ENCODE results near the gene PCDHAC2. TPM values are rescaled to one million over a fixed set of nuclear protein-coding genes. Genes with fewer than 3 reads are reported as not detected.

PCDHAC2 gene
- total and polyA plus RNA-seq, 9 of the 15 experiments (the other 6 are each of a cell fraction or from before 2014, with no cell fraction given) = 0.03 TPM; not detected in 8

DNA sequence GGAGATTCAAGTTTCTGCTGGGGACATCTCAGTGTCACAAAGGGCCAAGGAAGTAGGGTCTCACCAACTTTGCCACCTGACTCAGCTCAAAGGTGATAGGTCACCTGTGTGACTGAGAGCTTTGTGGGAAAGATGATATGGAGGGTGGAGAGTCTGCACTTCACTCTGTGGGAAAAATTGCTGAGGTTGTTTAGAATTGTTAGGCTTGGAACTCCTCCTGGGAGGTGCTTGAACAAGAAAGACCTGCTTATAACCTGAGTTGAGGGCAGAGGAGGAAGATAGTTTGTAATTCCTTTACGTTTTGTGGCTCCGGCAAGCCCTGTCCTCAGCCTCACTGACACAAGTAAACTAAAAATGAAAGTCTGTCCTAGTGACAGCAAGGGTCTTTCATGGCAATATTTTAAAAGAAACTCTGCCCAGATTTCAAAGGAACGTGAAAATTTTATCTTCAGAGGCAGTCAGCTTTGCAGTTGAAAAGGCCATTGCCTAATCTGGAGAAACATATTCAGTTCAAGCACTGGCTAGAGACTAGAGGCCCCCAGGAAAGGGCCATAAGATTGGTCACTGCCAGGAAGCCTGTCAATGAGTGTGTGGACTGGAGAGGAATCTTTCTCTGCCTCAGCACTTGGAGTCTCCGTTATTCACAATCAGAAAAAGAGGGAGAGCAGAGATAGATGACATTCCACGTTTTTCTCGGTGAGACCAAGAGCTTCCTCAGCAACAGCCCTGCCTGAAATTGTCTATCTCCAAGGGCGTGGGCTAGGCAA lies 23.2 kb downstream of the PCDHAC2 start (continued):
- TF ChIP-seq, protein P1, sequence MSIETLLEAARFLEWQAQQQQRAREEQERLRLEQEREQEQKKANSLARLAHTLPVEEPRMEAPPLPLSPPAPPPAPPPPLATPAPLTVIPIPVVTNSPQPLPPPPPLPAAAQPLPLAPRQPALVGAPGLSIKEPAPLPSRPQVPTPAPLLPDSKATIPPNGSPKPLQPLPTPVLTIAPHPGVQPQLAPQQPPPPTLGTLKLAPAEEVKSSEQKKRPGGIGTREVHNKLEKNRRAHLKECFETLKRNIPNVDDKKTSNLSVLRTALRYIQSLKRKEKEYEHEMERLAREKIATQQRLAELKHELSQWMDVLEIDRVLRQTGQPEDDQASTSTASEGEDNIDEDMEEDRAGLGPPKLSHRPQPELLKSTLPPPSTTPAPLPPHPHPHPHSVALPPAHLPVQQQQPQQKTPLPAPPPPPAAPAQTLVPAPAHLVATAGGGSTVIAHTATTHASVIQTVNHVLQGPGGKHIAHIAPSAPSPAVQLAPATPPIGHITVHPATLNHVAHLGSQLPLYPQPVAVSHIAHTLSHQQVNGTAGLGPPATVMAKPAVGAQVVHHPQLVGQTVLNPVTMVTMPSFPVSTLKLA (conservative IDR thresholded peaks at IDR 0.05) = no peak
- TF ChIP-seq, protein P2, sequence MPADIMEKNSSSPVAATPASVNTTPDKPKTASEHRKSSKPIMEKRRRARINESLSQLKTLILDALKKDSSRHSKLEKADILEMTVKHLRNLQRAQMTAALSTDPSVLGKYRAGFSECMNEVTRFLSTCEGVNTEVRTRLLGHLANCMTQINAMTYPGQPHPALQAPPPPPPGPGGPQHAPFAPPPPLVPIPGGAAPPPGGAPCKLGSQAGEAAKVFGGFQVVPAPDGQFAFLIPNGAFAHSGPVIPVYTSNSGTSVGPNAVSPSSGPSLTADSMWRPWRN (IDR thresholded peaks at IDR 0.05; ENCODE audit: low read depth) = no peak
- no peak for TF ChIP-seq FOXK2 (conservative IDR thresholded peaks at IDR 0.05 in 1 of 2, IDR thresholded peaks at IDR 0.05 in 1 of 2; ENCODE audit: low read depth in 2 of 2)

DNA sequence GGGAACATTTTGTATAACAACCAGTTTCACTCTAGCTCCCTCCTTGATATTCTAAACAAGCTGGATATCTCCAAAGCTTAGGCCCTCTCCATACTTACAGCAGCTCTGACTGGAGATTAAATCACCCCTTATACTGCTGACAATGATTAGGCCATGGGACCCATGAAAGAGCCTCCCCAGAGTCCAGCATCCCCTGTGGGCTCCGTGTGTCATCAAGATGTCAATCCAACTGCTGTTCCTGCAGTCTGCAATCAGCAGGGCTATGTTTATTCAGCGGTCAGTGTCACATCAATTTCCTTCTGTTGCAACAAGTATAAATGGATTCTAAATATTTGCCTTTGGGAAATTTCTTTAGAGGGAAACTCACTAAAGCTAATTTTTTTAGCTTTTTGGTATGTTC lies 26.6 kb downstream of the PCDHAC2 start:
- 9% methylated on average over 2 of the region's 2 CpGs for WGBS (ENCODE audit: insufficient coverage, low coverage, missing lambda C conversion rate)
- BruUV-seq (replicated peaks) = no TSS peak
- H3K27me3 ChIP-seq (ENCODE audit: control insufficient read depth in 2 of 2, insufficient read depth in 2 of 2, low read length in 2 of 2) = no peaks in the 10 kb centered on the region
- POLR2A ChIA-PET = no interaction called here
- CTCF ChIA-PET (ENCODE audit: low intra/inter-chr PET ratio) = no interaction called here
- H3K4me3 ChIP-seq = no peak overlapping the region
- no peak overlapping the region for H3K9ac ChIP-seq (ENCODE audit: insufficient read depth in 1 of 2, low read depth in 2 of 2, low read length in 2 of 2)
- no peaks in the 10 kb centered on the region for H3K36me3 ChIP-seq (ENCODE audit: control insufficient read depth, insufficient read depth, low read length)
- no peaks in the 10 kb centered on the region for H4K20me1 ChIP-seq (replicated peaks; ENCODE audit: control insufficient read depth, insufficient read depth, low read length)
- DNase-seq (ENCODE audit: extremely low read depth in 1 of 4, low spot score in 3 of 4) = no peak
- no peaks in the 10 kb centered on the region for H3K4me1 ChIP-seq (replicated peaks in 1 of 2; ENCODE audit: control insufficient read depth in 2 of 2, insufficient read depth in 2 of 2, low read length in 2 of 2)
- no peak for FAIRE-seq
- no peak overlapping the region for H3K27ac ChIP-seq (ENCODE audit: extremely low read depth, low read depth, low read length)
- intact Hi-C loops (cut with micrococcal nuclease) (no loop called here), in situ Hi-C loops (cut with MboI) (no loop called here)
- H3K9me3 ChIP-seq (replicated peaks; ENCODE audit: control insufficient read depth, insufficient read depth, low read depth, low read length) = no peaks in the 10 kb centered on the region
- H3K4me2 ChIP-seq (ENCODE audit: insufficient read depth, low read length) = no peak overlapping the region
- H3K9me1 ChIP-seq (ENCODE audit: control insufficient read depth, insufficient read depth, low read length) = no peaks in the 10 kb centered on the region
- no peaks in the 10 kb centered on the region for H3K79me2 ChIP-seq (ENCODE audit: control insufficient read depth, insufficient read depth, low read length)
- no peak overlapping the region for H2AFZ ChIP-seq (ENCODE audit: low read depth, low read length)
- ATAC-seq = no peak
- TF ChIP-seq TOE1 (IDR thresholded peaks at IDR 0.05; ENCODE audit: borderline replicate concordance) = no peak
- no peak for TF ChIP-seq TOE1 (CRISPR knock-in tag; IDR thresholded peaks at IDR 0.05; ENCODE audit: borderline replicate concordance, low read depth)
- TF ChIP-seq, protein P3, sequence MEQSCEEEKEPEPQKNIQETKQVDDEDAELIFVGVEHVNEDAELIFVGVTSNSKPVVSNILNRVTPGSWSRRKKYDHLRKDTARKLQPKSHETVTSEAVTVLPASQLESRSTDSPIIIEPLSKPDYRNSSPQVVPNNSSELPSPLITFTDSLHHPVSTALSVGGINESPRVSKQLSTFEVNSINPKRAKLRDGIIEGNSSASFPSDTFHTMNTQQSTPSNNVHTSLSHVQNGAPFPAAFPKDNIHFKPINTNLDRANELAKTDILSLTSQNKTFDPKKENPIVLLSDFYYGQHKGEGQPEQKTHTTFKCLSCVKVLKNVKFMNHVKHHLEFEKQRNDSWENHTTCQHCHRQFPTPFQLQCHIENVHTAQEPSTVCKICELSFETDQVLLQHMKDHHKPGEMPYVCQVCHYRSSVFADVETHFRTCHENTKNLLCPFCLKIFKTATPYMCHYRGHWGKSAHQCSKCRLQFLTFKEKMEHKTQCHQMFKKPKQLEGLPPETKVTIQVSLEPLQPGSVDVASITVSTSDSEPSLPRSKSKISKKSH (CRISPR knock-in tag; IDR thresholded peaks at IDR 0.05) = no peak
- no peak for TF ChIP-seq ZKSCAN1 (IDR thresholded peaks at IDR 0.05; ENCODE audit: low read depth, low read length)
- TF ChIP-seq, protein P4, sequence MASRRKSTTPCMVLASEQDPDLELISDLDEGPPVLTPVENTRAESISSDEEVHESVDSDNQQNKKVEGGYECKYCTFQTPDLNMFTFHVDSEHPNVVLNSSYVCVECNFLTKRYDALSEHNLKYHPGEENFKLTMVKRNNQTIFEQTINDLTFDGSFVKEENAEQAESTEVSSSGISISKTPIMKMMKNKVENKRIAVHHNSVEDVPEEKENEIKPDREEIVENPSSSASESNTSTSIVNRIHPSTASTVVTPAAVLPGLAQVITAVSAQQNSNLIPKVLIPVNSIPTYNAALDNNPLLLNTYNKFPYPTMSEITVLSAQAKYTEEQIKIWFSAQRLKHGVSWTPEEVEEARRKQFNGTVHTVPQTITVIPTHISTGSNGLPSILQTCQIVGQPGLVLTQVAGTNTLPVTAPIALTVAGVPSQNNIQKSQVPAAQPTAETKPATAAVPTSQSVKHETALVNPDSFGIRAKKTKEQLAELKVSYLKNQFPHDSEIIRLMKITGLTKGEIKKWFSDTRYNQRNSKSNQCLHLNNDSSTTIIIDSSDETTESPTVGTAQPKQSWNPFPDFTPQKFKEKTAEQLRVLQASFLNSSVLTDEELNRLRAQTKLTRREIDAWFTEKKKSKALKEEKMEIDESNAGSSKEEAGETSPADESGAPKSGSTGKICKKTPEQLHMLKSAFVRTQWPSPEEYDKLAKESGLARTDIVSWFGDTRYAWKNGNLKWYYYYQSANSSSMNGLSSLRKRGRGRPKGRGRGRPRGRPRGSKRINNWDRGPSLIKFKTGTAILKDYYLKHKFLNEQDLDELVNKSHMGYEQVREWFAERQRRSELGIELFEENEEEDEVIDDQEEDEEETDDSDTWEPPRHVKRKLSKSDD (conservative IDR thresholded peaks at IDR 0.05; ENCODE audit: low read length) = no peak
- TF ChIP-seq SMARCA5 (IDR thresholded peaks at IDR 0.05) = no peak
- no peak for TF ChIP-seq L3MBTL2 (IDR thresholded peaks at IDR 0.05)
- TF ChIP-seq TFAM (CRISPR knock-in tag; conservative IDR thresholded peaks at IDR 0.05) = no peak
- TF ChIP-seq, protein P5, sequence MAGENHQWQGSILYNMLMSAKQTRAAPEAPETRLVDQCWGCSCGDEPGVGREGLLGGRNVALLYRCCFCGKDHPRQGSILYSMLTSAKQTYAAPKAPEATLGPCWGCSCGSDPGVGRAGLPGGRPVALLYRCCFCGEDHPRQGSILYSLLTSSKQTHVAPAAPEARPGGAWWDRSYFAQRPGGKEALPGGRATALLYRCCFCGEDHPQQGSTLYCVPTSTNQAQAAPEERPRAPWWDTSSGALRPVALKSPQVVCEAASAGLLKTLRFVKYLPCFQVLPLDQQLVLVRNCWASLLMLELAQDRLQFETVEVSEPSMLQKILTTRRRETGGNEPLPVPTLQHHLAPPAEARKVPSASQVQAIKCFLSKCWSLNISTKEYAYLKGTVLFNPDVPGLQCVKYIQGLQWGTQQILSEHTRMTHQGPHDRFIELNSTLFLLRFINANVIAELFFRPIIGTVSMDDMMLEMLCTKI (IDR thresholded peaks at IDR 0.05; ENCODE audit: partially characterized antibody) = no peak

All from K562 (cell line).